H9 (cell line): ENCODE results near the gene FGFBP2. TPM values are rescaled to one million over a fixed set of nuclear protein-coding genes. Genes with fewer than 3 reads are reported as not detected.

Experiments
- DNase-seq: peaks from one replicate; pipeline ENCODE4 v3.0.0-alpha.2; 2017
- H2AFZ ChIP-seq: one replicate; pipeline ENCODE4 v1.6.1; 2013; ENCODE audit warnings: mild to moderate bottlenecking, low read length, control low read depth, moderate library complexity
- H2AK5ac ChIP-seq: 2 replicates; pipeline ENCODE4 v1.6.1; 2013; ENCODE audit warnings: low read length, control low read depth, mixed read lengths; ENCODE audit not compliant: insufficient read length
- H2BK120ac ChIP-seq: one replicate; pipeline ENCODE4 v1.6.1; 2013; ENCODE audit warnings: low read depth, mild to moderate bottlenecking, low read length, control low read depth, inconsistent platforms; ENCODE audit not compliant: poor library complexity, severe bottlenecking
- H2BK12ac ChIP-seq: 2 replicates; pipeline ENCODE4 v1.6.1; 2013; ENCODE audit warnings: low read length, control low read depth, mixed read lengths, low read depth; ENCODE audit not compliant: insufficient read length
- H2BK15ac ChIP-seq: 2 replicates; pipeline ENCODE4 v1.6.1; 2013; ENCODE audit warnings: low read depth, low read length, control low read depth
- H2BK20ac ChIP-seq: one replicate; pipeline ENCODE4 v1.6.1; 2013; ENCODE audit warnings: low read depth, mild to moderate bottlenecking, low read length, control low read depth, inconsistent platforms; ENCODE audit not compliant: poor library complexity, severe bottlenecking
- H2BK5ac ChIP-seq: 2 replicates; pipeline ENCODE4 v1.6.1; 2013; ENCODE audit warnings: low read length, control low read depth, mixed read lengths; ENCODE audit not compliant: insufficient read length
- H3K14ac ChIP-seq: 2 replicates; pipeline ENCODE4 v1.6.1; 2013; ENCODE audit warnings: low read length, control low read depth; ENCODE audit not compliant: insufficient read depth
- H3K18ac ChIP-seq: 2 replicates; pipeline ENCODE4 v1.6.1; 2013; ENCODE audit warnings: low read depth, mild to moderate bottlenecking, mixed read lengths, low read length, control low read depth; ENCODE audit not compliant: insufficient read length
- H3K23ac ChIP-seq: 2 replicates; pipeline ENCODE4 v1.6.1; 2013; ENCODE audit warnings: low read length, control low read depth, mixed read lengths, low read depth; ENCODE audit not compliant: insufficient read length
- H3K23me2 ChIP-seq: 2 replicates; pipeline ENCODE4 v1.6.1; 2013; ENCODE audit warnings: low read depth, mild to moderate bottlenecking, mixed read lengths, low read length, control low read depth; ENCODE audit not compliant: insufficient read length, poor library complexity, severe bottlenecking
- H3K27ac ChIP-seq: 2 replicates; pipeline ENCODE4 v1.5.1; 2013; ENCODE audit warnings: low read length, control low read depth, mixed read lengths, low read depth; ENCODE audit not compliant: insufficient read length
- H3K27me3 ChIP-seq: 2 replicates; pipeline ENCODE4 v1.6.1; 2013; ENCODE audit warnings: low read length, control low read depth, inconsistent platforms; ENCODE audit not compliant: insufficient read depth
- H3K4ac ChIP-seq: 2 replicates; pipeline ENCODE4 v1.6.1; 2013; ENCODE audit warnings: low read depth, mild to moderate bottlenecking, control low read depth, inconsistent platforms, low read length, moderate library complexity
- H3K4me1 ChIP-seq: 2 replicates; pipeline ENCODE4 v1.6.1; 2013; ENCODE audit warnings: low read length, control low read depth, inconsistent platforms; ENCODE audit not compliant: insufficient read depth
- H3K4me2 ChIP-seq: 2 replicates; pipeline ENCODE4 v1.6.1; 2013; ENCODE audit warnings: low read length, control low read depth, mixed read lengths; ENCODE audit not compliant: insufficient read length, insufficient read depth
- H3K56ac ChIP-seq: 2 replicates; pipeline ENCODE4 v1.6.1; 2013; ENCODE audit warnings: low read depth, mild to moderate bottlenecking, mixed read lengths, low read length, control low read depth; ENCODE audit not compliant: insufficient read length
- H3K79me1 ChIP-seq: 2 replicates; pipeline ENCODE4 v1.6.1; 2013; ENCODE audit warnings: low read depth, mild to moderate bottlenecking, moderate library complexity, low read length, control low read depth, inconsistent platforms; ENCODE audit not compliant: insufficient read depth, poor library complexity, severe bottlenecking
- H3K79me2 ChIP-seq: 2 replicates; pipeline ENCODE4 v1.6.1; 2013; ENCODE audit warnings: low read length, control low read depth, inconsistent platforms; ENCODE audit not compliant: insufficient read depth
- H3K9ac ChIP-seq: 2 replicates; pipeline ENCODE4 v1.6.1; 2013; ENCODE audit warnings: low read length, control low read depth, mixed read lengths; ENCODE audit not compliant: insufficient read length; ENCODE audit errors: extremely low read depth
- H3K9me3 ChIP-seq: one replicate; pipeline ENCODE4 v1.6.1; 2013; ENCODE audit warnings: low read depth, low read length, inconsistent platforms; ENCODE audit not compliant: control insufficient read depth
- H3T11ph ChIP-seq: one replicate; pipeline ENCODE4 v1.6.1; 2013; ENCODE audit warnings: mild to moderate bottlenecking, low read length, control low read depth, inconsistent platforms
- H4K20me1 ChIP-seq: one replicate; pipeline ENCODE4 v1.6.1; 2013; ENCODE audit not compliant: control insufficient read depth, insufficient read length, insufficient read depth
- H4K5ac ChIP-seq: 2 replicates; pipeline ENCODE4 v1.6.1; 2013; ENCODE audit warnings: low read depth, mild to moderate bottlenecking, mixed read lengths, low read length, control low read depth; ENCODE audit not compliant: insufficient read length
- H4K8ac ChIP-seq: replicated peaks from 2 replicates; pipeline ENCODE4 v1.6.1; 2013; ENCODE audit warnings: low read length, control low read depth, mixed read lengths, low read depth; ENCODE audit not compliant: insufficient read length
- H4K91ac ChIP-seq: 2 replicates; pipeline ENCODE4 v1.6.1; 2013; ENCODE audit warnings: low read depth, mild to moderate bottlenecking, moderate library complexity, mixed read lengths, low read length, control low read depth; ENCODE audit not compliant: insufficient read length
- H3K27ac Mint-ChIP-seq, 3 experiments: 2 replicates in 2 of 3; 3 replicates in 1 of 3; pipeline ENCODE4 v1.8.0; 2020 to 2021; ENCODE audit warnings: mixed read lengths in 3 of 3, mild to moderate bottlenecking in 1 of 3, moderate library complexity in 1 of 3
- H3K27me3 Mint-ChIP-seq: 2 replicates; pipeline ENCODE4 v1.8.0; 2021; ENCODE audit warnings: low read depth, mild to moderate bottlenecking, moderate library complexity, mixed read lengths
- H3K36me3 Mint-ChIP-seq, 3 experiments: 2 replicates in 2 of 3; 3 replicates in 1 of 3; pipeline ENCODE4 v1.8.0; 2020 to 2021; ENCODE audit warnings: low read depth in 3 of 3, mixed read lengths in 3 of 3; ENCODE audit not compliant: insufficient read depth in 1 of 3
- H3K4me1 Mint-ChIP-seq, 2 experiments: 2 replicates each; pipeline ENCODE4 v1.8.0; 2020; ENCODE audit warnings: mixed read lengths in 2 of 2
- H3K4me3 Mint-ChIP-seq, 2 experiments: 2 replicates in 1 of 2; 3 replicates in 1 of 2; pipeline ENCODE4 v1.8.0; 2020 to 2021; ENCODE audit warnings: mild to moderate bottlenecking in 2 of 2, mixed read lengths in 2 of 2, moderate library complexity in 1 of 2
- H3K9me3 Mint-ChIP-seq, 2 experiments: 2 replicates in 1 of 2; 3 replicates in 1 of 2; pipeline ENCODE4 v1.8.0; 2020; ENCODE audit warnings: mild to moderate bottlenecking in 2 of 2, mixed read lengths in 2 of 2, moderate library complexity in 1 of 2
- CTCF ChIP-seq: fragments of 200-600 bp; sonication (generic); conservative IDR thresholded peaks from 3 replicates; pipeline ENCODE4 v1.8.0; 2021; ENCODE audit warnings: antibody characterized with exemption, mild to moderate bottlenecking
- WGBS: extraction: QIAGEN DNeasy Blood & Tissue Kit; methylation state at CpG from one replicate; pipeline ENCODE4 v1.1.7; 2013; ENCODE audit warnings: missing lambda C conversion rate, low lambda C conversion rate, mixed read lengths; ENCODE audit not compliant: insufficient read length; ENCODE audit errors: extremely low coverage; 5-methylcytosine and 5-hydroxymethylcytosine counted together
- total RNA-seq: library from RNA; stranded (reverse); gene quantifications from 2 replicates; pipeline ENCODE4 v1.2.1, GENCODE V29; 2021

Gene FGFBP2
- total RNA-seq, 1 experiment from 2014 or later = not detected

DNA sequence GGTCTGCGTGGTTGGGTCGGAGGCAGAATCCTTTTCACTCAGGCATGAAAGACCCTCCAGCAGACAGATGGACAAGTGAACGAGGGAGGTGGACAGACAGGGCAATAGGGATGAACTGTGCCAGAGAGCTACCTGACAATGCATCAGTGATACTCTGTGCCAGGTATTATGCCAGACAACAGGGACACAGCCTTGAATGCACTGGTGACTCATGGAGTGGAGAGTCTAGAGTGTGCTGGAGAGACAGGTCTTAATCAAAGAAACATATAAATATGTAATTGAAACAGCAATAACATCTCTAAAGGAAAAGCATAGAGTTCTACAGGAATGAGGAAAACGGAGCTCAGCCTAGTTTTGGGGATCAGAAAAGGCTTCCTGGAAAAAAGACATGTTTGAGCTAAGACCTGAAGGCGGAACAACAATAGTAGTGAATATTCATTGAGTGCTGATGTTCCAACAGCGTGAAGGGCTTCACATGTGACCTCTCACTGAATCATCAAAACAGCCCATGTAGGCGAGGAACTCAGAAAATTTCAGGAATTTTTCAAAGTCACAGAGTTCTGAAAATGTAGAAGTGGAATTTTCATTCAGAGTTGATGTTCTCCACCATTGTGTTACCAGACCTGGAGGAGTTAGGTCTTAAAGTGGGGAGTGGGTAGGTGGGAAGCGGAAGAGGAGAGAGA, 20.0 kb upstream of the FGFBP2 start:
- WGBS = no CpG with 5 or more reads among the region's 8 CpGs
- H3K4me2 ChIP-seq = no peak overlapping the region
- no peak overlapping the region; the same call in 1 of the 2 replicates for H3K4ac ChIP-seq
- H3K23ac ChIP-seq = no peak overlapping the region
- no peaks in the 10 kb centered on the region for H3K79me2 ChIP-seq
- no peak overlapping the region for H2BK20ac ChIP-seq
- no peaks in the 10 kb centered on the region for H3K23me2 ChIP-seq
- Mint-ChIP-seq H3K27me3 (no peaks in the 10 kb centered on the region), H3K27ac (peak overlapping the region in 1 of 3 experiments; percentile 73; a peak in 2 of 7 replicates), H3K36me3 (peaks cover 64 to 89% (median 84%) of the 10 kb centered on the region in 3 experiments), H3K4me3 (no peak overlapping the region), H3K9me3 (peaks cover 0 to 3% of the 10 kb centered on the region in 2 experiments; a peak in 2 of 5 replicates), H3K4me1 (peaks cover 9 to 17% of the 10 kb centered on the region in 2 experiments; a peak in 3 of 4 replicates)
- no peak overlapping the region for H4K5ac ChIP-seq
- no peak for TF ChIP-seq CTCF
- no peaks in the 10 kb centered on the region for H3K4me1 ChIP-seq
- H3K27ac ChIP-seq = no peak overlapping the region
- H3K9me3 ChIP-seq = peaks cover 5% of the 10 kb centered on the region
- H2BK12ac ChIP-seq = no peak overlapping the region
- no peak overlapping the region for H3T11ph ChIP-seq
- H2BK15ac ChIP-seq = no peak overlapping the region
- H3K9ac ChIP-seq = no peak overlapping the region
- no peak overlapping the region for H4K8ac ChIP-seq
- DNase-seq = no peak
- H3K56ac ChIP-seq = no peak overlapping the region
- H4K20me1 ChIP-seq = no peaks in the 10 kb centered on the region
- no peaks in the 10 kb centered on the region for H3K27me3 ChIP-seq
- H4K91ac ChIP-seq = no peak overlapping the region
- no peak overlapping the region for H3K18ac ChIP-seq
- H2AFZ ChIP-seq = no peak overlapping the region
- H2BK5ac ChIP-seq = no peak overlapping the region
- H2AK5ac ChIP-seq = no peak overlapping the region
- H3K79me1 ChIP-seq = no peaks in the 10 kb centered on the region
- H3K14ac ChIP-seq = no peak overlapping the region
- no peak overlapping the region for H2BK120ac ChIP-seq
